ENCODE data around the gene SERF1B.
"Not testable (repeated sequence)": the region's sequence is repeated elsewhere in the genome, so short reads cannot be mapped to it uniquely, and the experiment has no call there.

The SERF1B gene

GRCh38 chr5:70025106-70025844 is at the start of gene SERF1B:
TSS of gene SERF1B (plus strand) at chr5:70025251. CDS start at chr5:70025452, 201 bp downstream.
- DNase-seq, result not testable (repeated sequence)

- not testable (repeated sequence) for DNase-seq
These were observed 33.3 kb upstream of the SERF1B start for GRCh38 chr5:69991713-69992112.

GRCh38 chr5:69995535-69995934 is 29.5 kb upstream of the SERF1B start:
- DNase-seq, result not testable (repeated sequence)

- DNase-seq, result not testable (repeated sequence)
These were observed 4.4 kb upstream of the SERF1B start for GRCh38 chr5:70020660-70021059.

- not testable (repeated sequence) for DNase-seq
These were observed 744 bp downstream of the SERF1B start for GRCh38 chr5:70025845-70026145.

GRCh38 chr5:70031204-70031603 is 6.2 kb downstream of the SERF1B start:
- not testable (repeated sequence) for DNase-seq

- not testable (repeated sequence) for DNase-seq
These were observed 16.4 kb downstream of the SERF1B start for GRCh38 chr5:70041411-70041810.

GRCh38 chr5:70049790-70050142 is 24.7 kb downstream of the SERF1B start:
- not testable (repeated sequence) for DNase-seq

- not testable (repeated sequence) for DNase-seq
These were observed 31.4 kb downstream of the SERF1B start for GRCh38 chr5:70056289-70056942.

- DNase-seq, result not testable (repeated sequence)
These were observed 32.1 kb downstream of the SERF1B start for GRCh38 chr5:70057140-70057539.

GRCh38 chr5:70077632-70078031 is 52.6 kb downstream of the SERF1B start:
- not testable (repeated sequence) for DNase-seq

GRCh38 chr5:70088907-70089464 is 63.9 kb downstream of the SERF1B start:
- not testable (repeated sequence) for DNase-seq

GRCh38 chr5:70091776-70092175 is 66.7 kb downstream of the SERF1B start:
- not testable (repeated sequence) for DNase-seq

Data from stimulated activated CD4-positive, alpha-beta T cell treated with anti-CD3 and anti-CD28 coated beads, Interleukin-4, amount 100 ng/mL, for 24 hours (primary cell).